HG02840 (cell line): ENCODE measurements around the gene GUSB.
"Not testable (repeated sequence)": the region's sequence is repeated elsewhere in the genome, so short reads cannot be mapped to it uniquely, and the experiment has no call there.

Source experiments
- ATAC-seq: cut with Tn5 transposase; IDR thresholded peaks from one replicate; pipeline ENCODE4 v1.9.1; 2021; ENCODE audit warnings: mild to moderate bottlenecking, moderate library complexity, moderate number of reproducible peaks; ENCODE audit not compliant: unreplicated experiment, low FRiP score

GUSB gene

GRCh38 chr7:65976659-65977196, 5.3 kb downstream of the GUSB start:
- no peak for ATAC-seq

- no peak for ATAC-seq
These were observed 6.1 kb downstream of the GUSB start for GRCh38 chr7:65975814-65976445.

- ATAC-seq = no peak
These were observed 7.1 kb downstream of the GUSB start for GRCh38 chr7:65974876-65975275.

- ATAC-seq = no peak
These were observed 7.7 kb downstream of the GUSB start for GRCh38 chr7:65974191-65974801.

GRCh38 chr7:65972976-65973375, 9.0 kb downstream of the GUSB start:
- no peak for ATAC-seq

GRCh38 chr7:65971021-65971420, 11.0 kb downstream of the GUSB start:
- no peak for ATAC-seq

- ATAC-seq = no peak
These were observed 13.5 kb downstream of the GUSB start for GRCh38 chr7:65968256-65969185.

GRCh38 chr7:65967361-65968155, 14.5 kb downstream of the GUSB start:
- no peak for ATAC-seq

GRCh38 chr7:65966146-65966545, 15.9 kb downstream of the GUSB start:
- no peak for ATAC-seq

- ATAC-seq = not testable (repeated sequence)
These were observed 17.3 kb downstream of the GUSB start for GRCh38 chr7:65964671-65965070.

GRCh38 chr7:65962033-65962432, 20.0 kb downstream of the GUSB start:
- ATAC-seq = no peak

- ATAC-seq = no peak
These were observed 21.5 kb downstream of the GUSB start for GRCh38 chr7:65960351-65961074.

- ATAC-seq = no peak
These were observed 26.3 kb downstream of the GUSB start for GRCh38 chr7:65955718-65956117.

GRCh38 chr7:65953890-65954450, 28.0 kb downstream of the GUSB start:
- ATAC-seq = no peak

- ATAC-seq = no peak
These were observed 28.9 kb downstream of the GUSB start for GRCh38 chr7:65953001-65953720.

- ATAC-seq = no peak
These were observed 30.0 kb downstream of the GUSB start for GRCh38 chr7:65951837-65952578.

- ATAC-seq = no peak
These were observed 35.1 kb downstream of the GUSB start for GRCh38 chr7:65946904-65947303.

GRCh38 chr7:65945787-65946186, 36.2 kb downstream of the GUSB start:
- not testable (repeated sequence) for ATAC-seq
